Measurements from ENCODE around the gene FAM81B.

The FAM81B gene

DNA sequence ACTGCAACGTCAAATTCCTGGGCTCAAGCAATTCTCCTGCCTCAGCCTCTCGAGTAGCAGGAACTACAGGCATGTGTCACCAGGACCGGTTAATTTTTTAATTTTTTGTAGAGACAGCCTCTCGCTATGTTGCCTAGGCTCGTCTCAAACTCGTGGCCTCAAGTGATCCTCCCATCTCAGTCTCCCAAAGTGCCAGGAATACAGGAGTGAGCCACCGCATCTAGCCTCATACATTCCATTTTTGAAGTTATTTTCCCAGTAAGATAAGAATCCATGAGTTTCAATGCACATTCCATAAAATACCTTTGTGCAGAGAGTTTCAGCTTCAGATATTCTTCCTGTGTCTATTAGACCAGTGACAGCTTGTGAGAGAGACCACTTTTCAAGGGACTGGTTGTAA is 93.3 kb downstream of the FAM81B start:
- DNase-seq (ENCODE audit: low read depth), result no peak

DNA sequence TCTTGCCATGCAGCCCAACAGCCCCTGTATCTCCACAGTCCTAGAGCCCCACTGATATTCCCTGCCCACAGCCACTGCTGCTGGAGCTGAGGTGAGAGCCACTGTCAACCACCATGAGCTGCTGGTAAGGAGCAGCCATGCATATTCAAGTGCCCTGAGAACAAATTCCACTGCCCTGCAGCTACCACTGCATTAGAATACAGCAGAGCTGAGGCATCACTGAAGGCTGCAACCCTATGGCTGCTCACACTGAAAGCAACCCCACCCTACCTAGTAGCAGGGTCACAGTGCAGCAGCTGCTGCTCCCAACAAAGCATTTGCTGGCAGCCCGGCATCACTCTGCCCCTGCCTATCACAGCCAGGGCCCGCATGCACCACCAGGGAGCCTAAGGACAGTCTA is 95.0 kb downstream of the FAM81B start:
- DNase-seq (ENCODE audit: low read depth), result no peak

DNA sequence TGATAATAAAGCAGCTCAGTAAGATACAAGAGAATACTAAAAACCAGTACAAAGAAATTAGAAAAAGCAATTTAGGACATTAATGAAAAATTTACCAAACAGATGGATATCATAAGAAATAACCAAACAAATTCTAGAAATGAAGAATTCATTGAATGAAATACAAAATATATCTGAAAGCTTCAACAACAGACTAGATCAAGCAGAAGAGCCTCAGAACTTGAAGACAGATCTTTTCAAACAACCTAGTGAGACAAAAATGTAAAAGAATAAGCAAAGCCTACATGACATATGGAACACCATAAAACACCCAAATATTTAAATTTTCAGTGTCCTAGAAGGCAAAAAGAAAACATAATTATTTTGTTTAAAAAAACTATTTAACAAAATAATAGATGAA is 96.7 kb downstream of the FAM81B start:
- DNase-seq (ENCODE audit: low read depth), result no peak
